H1 (cell line): ENCODE results near the gene CENPO. TPM values are rescaled to one million over a fixed set of nuclear protein-coding genes. Genes with fewer than 3 reads are reported as not detected.

Source experiments
- ASH2L ChIP-seq: fragments of 200-600, 300-600 bp; sonication (generic); IDR thresholded peaks from one replicate; pipeline ENCODE4 v1.7.1; 2017; ENCODE audit warnings: low read length
- CREB1 ChIP-seq: IDR thresholded peaks from 2 replicates; pipeline ENCODE4 v1.6.1; 2012; ENCODE audit warnings: inconsistent platforms
- EZH2 ChIP-seq: fragments of 200-600 bp; sonication (generic); IDR thresholded peaks from 2 replicates; pipeline ENCODE4 v1.7.1; 2012; ENCODE audit warnings: low read depth, mild to moderate bottlenecking, moderate library complexity, low read length, inconsistent platforms; ENCODE audit not compliant: severe bottlenecking
- GABPA ChIP-seq: IDR thresholded peaks from 2 replicates; pipeline ENCODE4 v1.6.1; 2011; ENCODE audit warnings: mild to moderate bottlenecking, low read length, moderate library complexity, borderline replicate concordance; ENCODE audit not compliant: insufficient read depth
- MAFK ChIP-seq: IDR thresholded peaks from 2 replicates; pipeline ENCODE4 v1.6.1; 2012; ENCODE audit warnings: low read depth, mild to moderate bottlenecking, improper control_type of control experiment, low read length
- RAD21 ChIP-seq, 2 experiments: IDR thresholded peaks in 1 of 2; conservative IDR thresholded peaks in 1 of 2; 2 replicates each; pipeline ENCODE4 v1.6.1; 2011; ENCODE audit warnings: low read depth in 2 of 2, low read length in 2 of 2, improper control_type of control experiment in 1 of 2, inconsistent platforms in 1 of 2, mild to moderate bottlenecking in 1 of 2, moderate library complexity in 1 of 2
- SIN3A ChIP-seq, 2 experiments: IDR thresholded peaks in 1 of 2; conservative IDR thresholded peaks in 1 of 2; 2 replicates each; pipeline ENCODE4 v1.6.1; 2011 to 2012; ENCODE audit warnings: low read length in 2 of 2, improper control_type of control experiment in 1 of 2, low read depth in 1 of 2, mild to moderate bottlenecking in 1 of 2
- SP2 ChIP-seq: IDR thresholded peaks from 2 replicates; pipeline ENCODE4 v1.6.1; 2012; ENCODE audit warnings: mild to moderate bottlenecking, low read length, inconsistent platforms
- SRF ChIP-seq: IDR thresholded peaks from 2 replicates; pipeline ENCODE4 v1.6.1; 2011; ENCODE audit warnings: mild to moderate bottlenecking, low read depth, low read length, moderate library complexity
- TBP ChIP-seq: IDR thresholded peaks from 2 replicates; pipeline ENCODE4 v1.6.1; 2011; ENCODE audit warnings: low read depth, low read length, improper control_type of control experiment
- ZNF274 ChIP-seq: IDR thresholded peaks from 2 replicates; pipeline ENCODE4 v1.7.0; 2012; ENCODE audit warnings: low read length, borderline replicate concordance; ENCODE audit errors: extremely low read depth
- polyA plus RNA-seq, 7 experiments: library from polyadenylated mRNA; depleted of rRNA in 3 of 7; stranded (reverse) in 5 of 7; unstranded in 2 of 7; fragments of >200 nt in 5 of 7; fragments of 200-250 nt in 2 of 7; gene quantifications; 1 replicate in 5 of 7; 2 replicates in 1 of 7; 4 replicates in 1 of 7; pipeline versions ENCODE4 v1.2.1 to v1.2.3, GENCODE V29; 2011 to 2013; ENCODE audit warnings: missing spikeins in 2 of 7, mixed read lengths in 2 of 7
- total RNA-seq: library from RNA; stranded (reverse); fragmentation: NEBNext Ultra II Directional; extraction: Animal tissue kit (Norgen Biotek cat#: 25700); gene quantifications from 2 replicates; pipeline ENCODE4 v1.2.1, GENCODE V29; 2021
- TF ChIP-seq, protein P1 (sequence below): IDR thresholded peaks from 2 replicates; pipeline ENCODE4 v1.6.1; 2012; ENCODE audit warnings: low read length, inconsistent platforms
- TF ChIP-seq, protein P2 (sequence below): IDR thresholded peaks from 2 replicates; pipeline ENCODE4 v1.6.1; 2012; ENCODE audit warnings: inconsistent platforms
- TF ChIP-seq, protein P3 (sequence below), 3 experiments: IDR thresholded peaks; 1 replicate in 2 of 3; 2 replicates in 1 of 3; pipeline versions ENCODE4 v1.5.1 to v1.6.1; 2011; ENCODE audit warnings: low read length in 3 of 3, mild to moderate bottlenecking in 3 of 3, inconsistent platforms in 2 of 3, low read depth in 1 of 3, moderate library complexity in 1 of 3; ENCODE audit not compliant: insufficient read depth in 1 of 3; ENCODE audit errors: control extremely low read depth in 1 of 3
- TF ChIP-seq, protein P4 (sequence below): IDR thresholded peaks from 2 replicates; pipeline ENCODE4 v1.6.1; 2011; ENCODE audit warnings: low read length, improper control_type of control experiment
- TF ChIP-seq, protein P5 (sequence below): IDR thresholded peaks from 2 replicates; pipeline ENCODE4 v1.6.1; 2012; ENCODE audit warnings: inconsistent platforms

The CENPO gene
- total and polyA plus RNA-seq, 2 of the 8 experiments (the other 6 are each of a cell fraction or from before 2014, with no cell fraction given), result 34.4 to 46.3 TPM

DNA sequence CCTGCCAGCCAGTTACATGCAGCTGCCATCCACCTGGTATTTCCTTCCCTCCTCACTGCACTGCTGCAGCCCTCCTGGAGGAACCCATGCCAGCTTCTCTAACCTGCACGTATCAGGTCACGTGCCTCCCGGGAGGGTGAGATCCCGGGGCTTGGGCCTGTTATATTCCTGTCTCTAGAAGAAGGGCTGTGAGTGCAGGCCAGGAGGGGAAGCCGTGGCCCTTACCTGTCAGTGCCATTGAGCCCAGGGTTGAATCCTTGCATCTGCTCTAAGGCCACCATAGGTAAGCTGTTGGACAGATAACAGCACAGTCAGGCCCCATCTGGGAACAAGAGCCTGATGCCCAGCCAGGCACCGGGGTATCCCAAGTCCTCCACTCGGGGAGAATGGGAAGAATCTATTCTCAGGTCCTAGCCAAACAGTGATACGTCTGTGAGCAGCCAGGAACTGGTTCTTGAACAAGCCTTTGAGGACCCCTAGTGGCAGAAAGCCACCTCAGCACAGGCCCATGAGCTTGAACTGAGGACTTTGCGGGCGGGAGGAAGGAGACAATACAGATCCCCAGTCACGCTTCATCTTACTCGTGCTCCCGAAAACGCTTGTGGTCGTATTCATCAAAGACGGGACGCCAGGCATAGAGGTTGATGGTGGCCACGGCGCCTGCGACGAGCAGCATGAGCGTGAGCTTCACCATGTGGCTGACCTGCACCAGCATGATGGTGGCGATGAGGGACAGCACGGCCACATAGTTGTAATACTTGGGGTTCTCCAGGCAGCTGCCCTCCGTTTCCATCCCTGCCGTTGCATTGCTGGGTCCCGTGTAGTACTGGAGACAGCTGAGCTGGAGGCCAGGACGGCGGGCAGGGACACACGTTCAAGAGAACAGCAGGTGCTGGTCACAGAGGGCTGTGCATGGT lies 34.4 kb downstream of the CENPO start (continued):
- TF ChIP-seq, protein P1, sequence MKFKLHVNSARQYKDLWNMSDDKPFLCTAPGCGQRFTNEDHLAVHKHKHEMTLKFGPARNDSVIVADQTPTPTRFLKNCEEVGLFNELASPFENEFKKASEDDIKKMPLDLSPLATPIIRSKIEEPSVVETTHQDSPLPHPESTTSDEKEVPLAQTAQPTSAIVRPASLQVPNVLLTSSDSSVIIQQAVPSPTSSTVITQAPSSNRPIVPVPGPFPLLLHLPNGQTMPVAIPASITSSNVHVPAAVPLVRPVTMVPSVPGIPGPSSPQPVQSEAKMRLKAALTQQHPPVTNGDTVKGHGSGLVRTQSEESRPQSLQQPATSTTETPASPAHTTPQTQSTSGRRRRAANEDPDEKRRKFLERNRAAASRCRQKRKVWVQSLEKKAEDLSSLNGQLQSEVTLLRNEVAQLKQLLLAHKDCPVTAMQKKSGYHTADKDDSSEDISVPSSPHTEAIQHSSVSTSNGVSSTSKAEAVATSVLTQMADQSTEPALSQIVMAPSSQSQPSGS, result no peak
- no peak for TF ChIP-seq SIN3A (conservative IDR thresholded peaks at IDR 0.05 in 1 of 2, IDR thresholded peaks at IDR 0.05 in 1 of 2; ENCODE audit: low read depth in 1 of 2, low read length in 2 of 2)
- no peak for TF ChIP-seq MAFK
- TF ChIP-seq, protein P2, sequence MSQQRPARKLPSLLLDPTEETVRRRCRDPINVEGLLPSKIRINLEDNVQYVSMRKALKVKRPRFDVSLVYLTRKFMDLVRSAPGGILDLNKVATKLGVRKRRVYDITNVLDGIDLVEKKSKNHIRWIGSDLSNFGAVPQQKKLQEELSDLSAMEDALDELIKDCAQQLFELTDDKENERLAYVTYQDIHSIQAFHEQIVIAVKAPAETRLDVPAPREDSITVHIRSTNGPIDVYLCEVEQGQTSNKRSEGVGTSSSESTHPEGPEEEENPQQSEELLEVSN, result no peak
- TF ChIP-seq CREB1, result 0 out of 2 replicates have a peak, but pooled peaks have one; percentile 45
- no peak for TF ChIP-seq TBP
- TF ChIP-seq GABPA, result no peak
- TF ChIP-seq SP2, result no peak
- TF ChIP-seq, protein P3, sequence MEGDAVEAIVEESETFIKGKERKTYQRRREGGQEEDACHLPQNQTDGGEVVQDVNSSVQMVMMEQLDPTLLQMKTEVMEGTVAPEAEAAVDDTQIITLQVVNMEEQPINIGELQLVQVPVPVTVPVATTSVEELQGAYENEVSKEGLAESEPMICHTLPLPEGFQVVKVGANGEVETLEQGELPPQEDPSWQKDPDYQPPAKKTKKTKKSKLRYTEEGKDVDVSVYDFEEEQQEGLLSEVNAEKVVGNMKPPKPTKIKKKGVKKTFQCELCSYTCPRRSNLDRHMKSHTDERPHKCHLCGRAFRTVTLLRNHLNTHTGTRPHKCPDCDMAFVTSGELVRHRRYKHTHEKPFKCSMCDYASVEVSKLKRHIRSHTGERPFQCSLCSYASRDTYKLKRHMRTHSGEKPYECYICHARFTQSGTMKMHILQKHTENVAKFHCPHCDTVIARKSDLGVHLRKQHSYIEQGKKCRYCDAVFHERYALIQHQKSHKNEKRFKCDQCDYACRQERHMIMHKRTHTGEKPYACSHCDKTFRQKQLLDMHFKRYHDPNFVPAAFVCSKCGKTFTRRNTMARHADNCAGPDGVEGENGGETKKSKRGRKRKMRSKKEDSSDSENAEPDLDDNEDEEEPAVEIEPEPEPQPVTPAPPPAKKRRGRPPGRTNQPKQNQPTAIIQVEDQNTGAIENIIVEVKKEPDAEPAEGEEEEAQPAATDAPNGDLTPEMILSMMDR (IDR thresholded peaks at IDR 0.05; ENCODE audit: control extremely low read depth in 1 of 3, insufficient read depth in 1 of 3, low read depth in 1 of 3, low read length in 3 of 3), result peak in 2 of 3 experiments; percentile 88 to 96; a peak in 3 of 4 replicates
- TF ChIP-seq ZNF274, result no peak
- TF ChIP-seq, protein P4, sequence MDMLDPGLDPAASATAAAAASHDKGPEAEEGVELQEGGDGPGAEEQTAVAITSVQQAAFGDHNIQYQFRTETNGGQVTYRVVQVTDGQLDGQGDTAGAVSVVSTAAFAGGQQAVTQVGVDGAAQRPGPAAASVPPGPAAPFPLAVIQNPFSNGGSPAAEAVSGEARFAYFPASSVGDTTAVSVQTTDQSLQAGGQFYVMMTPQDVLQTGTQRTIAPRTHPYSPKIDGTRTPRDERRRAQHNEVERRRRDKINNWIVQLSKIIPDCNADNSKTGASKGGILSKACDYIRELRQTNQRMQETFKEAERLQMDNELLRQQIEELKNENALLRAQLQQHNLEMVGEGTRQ, result no peak
- peak; percentile 94 to 96 for TF ChIP-seq RAD21 (IDR thresholded peaks at IDR 0.05 in 1 of 2, conservative IDR thresholded peaks at IDR 0.05 in 1 of 2; ENCODE audit: low read depth in 2 of 2, low read length in 2 of 2)
- TF ChIP-seq ASH2L, result no peak
- TF ChIP-seq, protein P5, sequence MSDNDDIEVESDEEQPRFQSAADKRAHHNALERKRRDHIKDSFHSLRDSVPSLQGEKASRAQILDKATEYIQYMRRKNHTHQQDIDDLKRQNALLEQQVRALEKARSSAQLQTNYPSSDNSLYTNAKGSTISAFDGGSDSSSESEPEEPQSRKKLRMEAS, result no peak; the same call in 1 of the 2 replicates
- TF ChIP-seq EZH2, result no peak
- no peak for TF ChIP-seq SRF
